Epithelial cell of umbilical artery (primary cell): ENCODE data around the gene BCS1L. TPM values are rescaled to one million over a fixed set of nuclear protein-coding genes. Genes with fewer than 3 reads are reported as not detected.

Experiments
- total RNA-seq: library from RNA; depleted of rRNA; stranded (reverse); fragments of >200 nt; gene quantifications from 2 replicates; pipeline ENCODE4 v1.2.3, GENCODE V29; 2014

BCS1L gene, protein sequence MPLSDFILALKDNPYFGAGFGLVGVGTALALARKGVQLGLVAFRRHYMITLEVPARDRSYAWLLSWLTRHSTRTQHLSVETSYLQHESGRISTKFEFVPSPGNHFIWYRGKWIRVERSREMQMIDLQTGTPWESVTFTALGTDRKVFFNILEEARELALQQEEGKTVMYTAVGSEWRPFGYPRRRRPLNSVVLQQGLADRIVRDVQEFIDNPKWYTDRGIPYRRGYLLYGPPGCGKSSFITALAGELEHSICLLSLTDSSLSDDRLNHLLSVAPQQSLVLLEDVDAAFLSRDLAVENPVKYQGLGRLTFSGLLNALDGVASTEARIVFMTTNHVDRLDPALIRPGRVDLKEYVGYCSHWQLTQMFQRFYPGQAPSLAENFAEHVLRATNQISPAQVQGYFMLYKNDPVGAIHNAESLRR
- total RNA-seq = 49.0 and 58.2 TPM in 2 replicates

DNA sequence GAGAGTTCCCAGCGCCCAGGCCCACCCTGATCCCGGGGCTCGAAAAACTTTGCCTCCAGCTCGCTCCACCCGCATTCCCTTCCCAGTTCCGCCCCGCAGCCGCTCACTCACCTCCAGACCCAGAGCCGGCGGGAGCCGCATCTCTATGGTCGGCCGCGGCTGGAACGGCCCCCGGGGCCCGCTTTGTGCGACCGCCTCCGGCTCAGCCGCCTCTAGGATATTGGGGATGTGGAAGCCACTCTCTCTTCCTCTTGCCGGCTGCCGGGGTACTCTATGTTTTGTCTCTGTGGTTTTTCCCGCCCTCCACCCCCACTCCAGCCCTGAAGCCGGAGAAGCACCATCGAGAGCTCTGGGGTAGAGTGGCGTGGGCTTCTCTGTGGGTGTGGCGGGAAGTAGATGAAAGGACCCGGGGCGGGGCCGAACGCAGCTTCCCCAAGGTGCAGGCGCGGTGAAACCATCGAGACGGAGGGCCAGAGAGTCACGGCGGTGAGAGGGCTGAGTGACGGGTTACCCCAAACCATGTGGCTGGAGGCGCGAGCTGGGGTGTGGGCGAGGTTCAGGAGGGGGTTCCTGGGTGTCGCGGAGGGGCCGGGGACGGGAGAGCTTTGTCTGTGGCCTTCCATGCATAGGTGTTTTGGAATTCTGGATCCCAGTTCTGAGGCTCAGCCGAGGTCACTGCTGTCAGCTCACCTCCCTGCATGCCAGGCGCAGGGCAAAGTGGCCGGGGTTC, at the start of gene BCS1L, which contains the start of gene ZNF142:
Gene BCS1L (plus strand): TSS at position 426 of the 730 bp plus-strand sequence. CDS start 1,305 bp downstream, outside the sequence.
Gene ZNF142 (minus strand): TSS at position 366 of the 730 bp plus-strand sequence. CDS start 3,194 bp downstream, outside the sequence.

DNA sequence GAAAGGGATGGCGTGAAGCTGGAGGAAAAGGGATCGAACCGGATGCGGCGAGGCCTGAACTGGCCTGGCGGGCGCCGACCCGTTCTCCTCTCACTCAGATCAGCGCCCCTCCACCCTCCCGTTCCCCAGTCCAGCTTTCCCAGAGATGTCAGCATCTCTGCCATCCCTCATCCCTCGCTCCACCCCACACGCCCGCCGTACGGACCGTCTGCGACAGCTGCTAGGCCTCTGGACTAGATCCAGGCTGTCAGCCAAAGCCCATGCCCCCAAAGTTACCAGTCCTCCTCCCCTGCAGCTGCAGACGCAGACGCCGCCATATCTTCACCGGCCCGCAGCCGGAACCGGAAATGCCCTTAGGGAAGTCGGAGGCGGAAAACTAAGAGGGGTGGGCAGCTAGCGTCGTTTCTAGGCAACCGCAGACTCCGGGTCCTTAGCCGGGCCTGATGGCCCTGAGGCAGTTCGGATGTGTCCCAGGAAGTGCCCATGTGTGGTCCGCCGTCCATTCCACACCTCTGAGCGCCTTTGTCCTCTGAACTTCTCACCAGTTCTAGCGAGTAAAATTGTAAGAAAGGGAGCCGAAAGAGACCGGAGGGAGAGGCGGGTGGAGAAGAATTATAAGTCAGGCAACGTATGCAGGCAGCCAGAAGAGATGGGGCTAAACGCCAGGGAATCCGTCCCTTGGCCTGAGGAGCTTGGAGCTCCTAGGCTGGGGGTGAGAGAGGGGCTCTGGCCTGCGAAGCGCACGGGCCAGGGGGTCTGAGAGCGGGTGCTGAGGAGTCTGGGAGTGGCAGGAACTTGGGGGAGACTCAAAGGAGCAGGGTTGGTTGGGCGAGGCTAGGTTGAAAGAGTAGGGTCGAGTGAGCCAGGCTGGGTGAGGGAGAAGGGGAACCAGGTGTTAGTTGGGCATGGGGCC, 12.4 kb downstream of the BCS1L start, which contains the start of the genes RNF25 and STK36:
Gene RNF25 (minus strand): TSS at position 349 of the 913 bp plus-strand sequence. CDS start 32 bp downstream, at position 317.
Gene STK36 (plus strand): TSS at position 433 of the 913 bp plus-strand sequence. CDS start 744 bp downstream, outside the sequence.

DNA sequence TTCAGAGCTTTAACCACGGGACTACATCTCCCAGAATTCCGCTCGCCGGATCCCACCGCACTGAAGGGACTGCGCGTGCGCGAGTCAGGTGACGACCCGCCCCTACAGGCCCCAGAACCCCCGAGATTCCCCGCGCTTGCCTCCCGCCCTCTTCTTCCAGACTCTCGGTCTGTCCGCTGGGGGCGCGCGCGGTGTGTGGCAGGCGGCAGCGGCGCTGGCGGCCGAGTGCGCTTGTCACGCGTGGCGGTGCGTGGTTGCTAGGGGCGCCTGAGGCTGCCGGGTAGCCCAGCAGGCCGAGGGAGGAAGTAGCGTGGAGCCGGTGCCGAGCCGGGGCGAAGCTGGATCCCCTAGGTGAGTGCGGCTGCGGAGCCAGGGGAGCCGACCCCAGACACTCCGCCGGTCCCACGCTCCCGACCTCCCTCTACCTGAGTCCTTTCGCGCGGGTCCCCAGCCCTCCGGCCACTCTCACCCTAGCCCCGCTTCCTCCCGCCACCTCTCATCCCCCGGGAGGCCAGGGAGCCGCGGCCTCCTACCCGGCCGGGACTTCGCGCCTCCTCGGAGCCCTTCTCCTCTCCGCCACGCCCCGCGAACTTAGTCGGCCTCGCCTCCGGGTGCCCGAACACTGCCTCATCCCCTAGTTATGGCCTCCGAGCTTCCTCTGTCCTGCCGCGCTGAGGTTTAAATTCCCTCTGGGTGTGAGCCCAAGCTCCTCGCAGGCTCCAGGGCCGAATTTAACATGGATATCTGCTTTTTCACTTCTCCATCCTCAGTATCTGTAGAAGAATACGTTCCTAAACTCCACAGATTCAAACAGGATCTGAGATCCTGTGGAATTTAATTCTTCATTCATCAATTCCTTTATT, 51.4 kb downstream of the BCS1L start, which contains the start of gene TTLL4:
Gene TTLL4 (plus strand): TSS at position 149 of the 863 bp plus-strand sequence. CDS start 26,842 bp downstream, outside the sequence.

Other genes with a start within 250 kb of the BCS1L start
- gene VIL1, start 240.6 kb upstream of the BCS1L start, total RNA-seq = not detected in 2 replicates
- gene USP37, start 91.3 kb upstream of the BCS1L start, total RNA-seq = 5.2 and 14.1 TPM in 2 replicates
- gene CNOT9, start 90.8 kb upstream of the BCS1L start, total RNA-seq = 52.3 and 54.0 TPM in 2 replicates
- gene PLCD4, start 51.8 kb upstream of the BCS1L start, total RNA-seq = 0.97 and 2.1 TPM in 2 replicates
- 3.9 and 5.6 TPM in 2 replicates for gene ZNF142, start 60 bp upstream of the BCS1L start, total RNA-seq
- 32.2 and 37.4 TPM in 2 replicates for gene RNF25, start 12.3 kb downstream of the BCS1L start, total RNA-seq
- gene STK36, start 12.4 kb downstream of the BCS1L start, total RNA-seq = 7.1 and 12.6 TPM in 2 replicates
- 5.2 and 9.0 TPM in 2 replicates for gene TTLL4, start 51.2 kb downstream of the BCS1L start, total RNA-seq
- 17.2 and 18.2 TPM in 2 replicates for gene CYP27A1, start 122.5 kb downstream of the BCS1L start, total RNA-seq
- not detected in 2 replicates for gene PRKAG3, start 172.1 kb downstream of the BCS1L start, total RNA-seq
- gene WNT6, start 200.1 kb downstream of the BCS1L start, total RNA-seq = not detected in 2 replicates
- not detected in 2 replicates for gene WNT10A, start 221.2 kb downstream of the BCS1L start, total RNA-seq